ENCODE data around the gene GNGT2.

The GNGT2 gene

GRCh38 chr17:49217651-49218413 is 7.5 kb upstream of the GNGT2 start:
- H4K20me1 ChIP-seq (ENCODE audit: insufficient read depth, low read length, poor library complexity, severe bottlenecking), result no peaks in the 10 kb centered on the region
- peaks cover 4% of the 10 kb centered on the region; the same call in 1 of the 2 replicates for H3K36me3 ChIP-seq (ENCODE audit: insufficient read depth, low read length)
- peak overlapping the region; percentile 79 for H3K4me2 ChIP-seq (ENCODE audit: low read depth, low read length, poor library complexity, severe bottlenecking)
- no peaks in the 10 kb centered on the region for H3K9me3 ChIP-seq (ENCODE audit: insufficient read depth, low read depth, low read length)
- no peaks in the 10 kb centered on the region for H3K9me2 ChIP-seq (replicated peaks; ENCODE audit: low read depth, low read length)
- peak overlapping the region; percentile 60 for H3K9ac ChIP-seq (ENCODE audit: low read depth, low read length, poor library complexity, severe bottlenecking)
- no peak for TF ChIP-seq CTCF (conservative IDR thresholded peaks at IDR 0.05; ENCODE audit: low read length)
- no peak for TF ChIP-seq EZH2phosphoT487 (IDR thresholded peaks at IDR 0.05; ENCODE audit: borderline replicate concordance)
- H3K4me1 ChIP-seq (ENCODE audit: insufficient read depth, low read length, poor library complexity, severe bottlenecking), result peaks cover 50% of the 10 kb centered on the region
- no peaks in the 10 kb centered on the region for H3F3A ChIP-seq (ENCODE audit: low read depth)
- peak overlapping the region; percentile 51 for H2AFZ ChIP-seq (ENCODE audit: low read length)
- no peaks in the 10 kb centered on the region for H3K27me3 ChIP-seq (ENCODE audit: insufficient read depth, low read length, poor library complexity, severe bottlenecking)
- H3K4me3 ChIP-seq (ENCODE audit: low read length, poor library complexity, severe bottlenecking), result peak overlapping the region; percentile 62
- peaks cover 35% of the 10 kb centered on the region for H3K79me2 ChIP-seq (ENCODE audit: insufficient read depth, low read length)

GRCh38 chr17:49216953-49217650 is 6.7 kb upstream of the GNGT2 start:
- Histone ChIP-seq H3K4me2 (ENCODE audit: low read depth, low read length, poor library complexity, severe bottlenecking) (peak overlapping the region; percentile 38), H2AFZ (ENCODE audit: low read length) (no peak overlapping the region), H3K27me3 (ENCODE audit: insufficient read depth, low read length, poor library complexity, severe bottlenecking) (no peaks in the 10 kb centered on the region), H3K9ac (ENCODE audit: low read depth, low read length, poor library complexity, severe bottlenecking) (peak overlapping the region; percentile 60), H3K9me2 (replicated peaks; ENCODE audit: low read depth, low read length) (no peaks in the 10 kb centered on the region), H3K79me2 (ENCODE audit: insufficient read depth, low read length) (peaks cover 42% of the 10 kb centered on the region), H3K4me3 (ENCODE audit: low read length, poor library complexity, severe bottlenecking) (no peak overlapping the region), H3K4me1 (ENCODE audit: insufficient read depth, low read length, poor library complexity, severe bottlenecking) (peaks cover 58% of the 10 kb centered on the region), H3K36me3 (ENCODE audit: insufficient read depth, low read length) (peaks cover under 1% of the 10 kb centered on the region; the same call in 1 of the 2 replicates), H3K9me3 (ENCODE audit: insufficient read depth, low read depth, low read length) (no peaks in the 10 kb centered on the region), H3F3A (ENCODE audit: low read depth) (no peaks in the 10 kb centered on the region), H4K20me1 (ENCODE audit: insufficient read depth, low read length, poor library complexity, severe bottlenecking) (no peaks in the 10 kb centered on the region)
- TF ChIP-seq EZH2phosphoT487 (IDR thresholded peaks at IDR 0.05; ENCODE audit: borderline replicate concordance) (no peak), CTCF (conservative IDR thresholded peaks at IDR 0.05; ENCODE audit: low read length) (no peak)

GRCh38 chr17:49216482-49216881 is 6.1 kb upstream of the GNGT2 start:
- Histone ChIP-seq H3K79me2 (ENCODE audit: insufficient read depth, low read length) (peaks cover 45% of the 10 kb centered on the region), H3K9me2 (replicated peaks; ENCODE audit: low read depth, low read length) (no peaks in the 10 kb centered on the region), H3K4me2 (ENCODE audit: low read depth, low read length, poor library complexity, severe bottlenecking) (peak overlapping the region; percentile 38), H3F3A (ENCODE audit: low read depth) (no peaks in the 10 kb centered on the region), H3K36me3 (ENCODE audit: insufficient read depth, low read length) (no peaks in the 10 kb centered on the region), H3K27me3 (ENCODE audit: insufficient read depth, low read length, poor library complexity, severe bottlenecking) (no peaks in the 10 kb centered on the region), H3K4me3 (ENCODE audit: low read length, poor library complexity, severe bottlenecking) (no peak overlapping the region), H3K9ac (ENCODE audit: low read depth, low read length, poor library complexity, severe bottlenecking) (no peak overlapping the region), H3K4me1 (ENCODE audit: insufficient read depth, low read length, poor library complexity, severe bottlenecking) (peaks cover 62% of the 10 kb centered on the region), H2AFZ (ENCODE audit: low read length) (no peak overlapping the region), H3K9me3 (ENCODE audit: insufficient read depth, low read depth, low read length) (no peaks in the 10 kb centered on the region), H4K20me1 (ENCODE audit: insufficient read depth, low read length, poor library complexity, severe bottlenecking) (no peaks in the 10 kb centered on the region)
- no peak for TF ChIP-seq CTCF (conservative IDR thresholded peaks at IDR 0.05; ENCODE audit: low read length)
- TF ChIP-seq EZH2phosphoT487 (IDR thresholded peaks at IDR 0.05; ENCODE audit: borderline replicate concordance), result no peak

All from Loucy (cell line).